ENCODE measurements around the gene CSNK2A2. TPM values are rescaled to one million over a fixed set of nuclear protein-coding genes. Genes with fewer than 3 reads are reported as not detected.

Gene CSNK2A2
- total RNA-seq, 1 donor: 25.4 TPM

GRCh38 chr16:58109881-58110280 is 88.0 kb downstream of the CSNK2A2 start:
- TF ChIP-seq, protein P1, sequence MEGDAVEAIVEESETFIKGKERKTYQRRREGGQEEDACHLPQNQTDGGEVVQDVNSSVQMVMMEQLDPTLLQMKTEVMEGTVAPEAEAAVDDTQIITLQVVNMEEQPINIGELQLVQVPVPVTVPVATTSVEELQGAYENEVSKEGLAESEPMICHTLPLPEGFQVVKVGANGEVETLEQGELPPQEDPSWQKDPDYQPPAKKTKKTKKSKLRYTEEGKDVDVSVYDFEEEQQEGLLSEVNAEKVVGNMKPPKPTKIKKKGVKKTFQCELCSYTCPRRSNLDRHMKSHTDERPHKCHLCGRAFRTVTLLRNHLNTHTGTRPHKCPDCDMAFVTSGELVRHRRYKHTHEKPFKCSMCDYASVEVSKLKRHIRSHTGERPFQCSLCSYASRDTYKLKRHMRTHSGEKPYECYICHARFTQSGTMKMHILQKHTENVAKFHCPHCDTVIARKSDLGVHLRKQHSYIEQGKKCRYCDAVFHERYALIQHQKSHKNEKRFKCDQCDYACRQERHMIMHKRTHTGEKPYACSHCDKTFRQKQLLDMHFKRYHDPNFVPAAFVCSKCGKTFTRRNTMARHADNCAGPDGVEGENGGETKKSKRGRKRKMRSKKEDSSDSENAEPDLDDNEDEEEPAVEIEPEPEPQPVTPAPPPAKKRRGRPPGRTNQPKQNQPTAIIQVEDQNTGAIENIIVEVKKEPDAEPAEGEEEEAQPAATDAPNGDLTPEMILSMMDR (IDR thresholded peaks at IDR 0.05; ENCODE audit: insufficient read depth, low read length): no peak
- H3K4me3 ChIP-seq (ENCODE audit: low read depth, low read length): no peak overlapping the region
- no peak for DNase-seq (ENCODE audit: low read depth)

DNA sequence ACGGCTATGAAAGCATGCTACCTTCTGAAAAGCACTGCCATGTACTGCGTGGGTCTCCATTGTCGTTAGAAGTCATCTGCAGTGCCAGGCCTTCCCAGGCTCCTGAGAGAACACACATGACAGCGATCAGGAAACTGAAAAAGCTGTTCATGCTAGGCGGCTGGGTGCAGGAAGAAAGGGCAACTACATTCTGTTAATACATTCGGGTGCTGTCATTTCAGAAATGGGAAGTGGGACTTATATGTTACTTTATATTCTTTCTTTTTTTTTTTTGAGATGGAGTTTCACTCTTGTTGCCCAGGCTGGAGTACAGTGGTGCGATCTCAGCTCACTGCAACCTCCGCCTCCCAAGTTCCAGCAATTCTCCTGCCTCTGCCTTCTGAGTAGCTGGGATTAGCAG is 88.6 kb downstream of the CSNK2A2 start:
- H3K4me3 ChIP-seq (ENCODE audit: low read depth, low read length): no peak overlapping the region
- TF ChIP-seq, protein P1 (IDR thresholded peaks at IDR 0.05; ENCODE audit: insufficient read depth, low read length): no peak
- no peak for DNase-seq (ENCODE audit: low read depth)

Small RNAs within 50 kb of the gene (small RNA-seq; reads per million reads assigned to genes)
- gene RN7SL645P: not detected

Other genes starting within 250 kb of the CSNK2A2 start
- gene CNGB1, start 227.0 kb downstream of the CSNK2A2 start, total RNA-seq (ENCODE audit: low replicate concordance): not detected in 2 replicates
- gene ZNF319, start 197.4 kb downstream of the CSNK2A2 start, total RNA-seq (ENCODE audit: low replicate concordance): 2.3 and 4.8 TPM in 2 replicates
- 7.0 and 15.8 TPM in 2 replicates for gene USB1, start 196.7 kb downstream of the CSNK2A2 start, total RNA-seq (ENCODE audit: low replicate concordance)
- gene MMP15, start 172.4 kb downstream of the CSNK2A2 start, total RNA-seq (ENCODE audit: low replicate concordance): 1.3 and 2.4 TPM in 2 replicates
- 13.4 and 35.7 TPM in 2 replicates for gene CFAP20, start 68.7 kb downstream of the CSNK2A2 start, total RNA-seq (ENCODE audit: low replicate concordance)
- gene PRSS54, start 96.9 kb upstream of the CSNK2A2 start, total RNA-seq (ENCODE audit: low replicate concordance): not detected in 2 replicates
- gene GINS3, start 194.4 kb upstream of the CSNK2A2 start, total RNA-seq (ENCODE audit: low replicate concordance): 2.1 and 10.7 TPM in 2 replicates

Data from fibroblast of the aortic adventitia (primary cell).